Stimulated activated CD4-positive, alpha-beta T cell treated with anti-CD3 and anti-CD28 coated beads, Interleukin-15, amount 100 ng/mL, for 1 hour (primary cell): ENCODE data around the gene HEXIM2.

Experiments
- DNase-seq, 2 donors: peaks; one replicate each; pipeline ENCODE4 v3.0.0-alpha.2; 2020; ENCODE audit warnings: low read depth in 1 of 2, low spot score in 1 of 2

The HEXIM2 gene

DNA sequence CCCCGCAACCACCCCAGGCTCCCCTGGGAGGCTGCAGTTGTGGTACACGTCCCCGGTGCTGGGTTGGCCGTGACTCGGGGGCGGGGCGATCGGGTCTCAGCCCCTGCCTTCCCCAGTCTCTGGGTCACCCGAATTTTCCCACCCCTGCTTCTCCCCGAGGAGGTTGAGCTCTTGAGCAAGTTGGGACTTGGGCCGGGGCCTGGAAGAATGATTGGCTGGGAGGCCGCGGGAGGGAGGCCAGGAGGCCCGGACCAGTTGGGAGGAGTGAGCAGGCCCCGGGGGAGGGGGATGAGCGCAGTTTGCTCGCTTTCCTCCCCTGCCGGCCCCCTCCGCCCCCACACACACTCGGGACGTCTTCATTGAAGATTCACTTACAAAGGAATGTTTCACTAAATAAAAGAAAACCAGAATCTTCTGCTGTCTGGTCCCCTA lies 17.9 kb upstream of the HEXIM2 start:
- no peak for DNase-seq

DNA sequence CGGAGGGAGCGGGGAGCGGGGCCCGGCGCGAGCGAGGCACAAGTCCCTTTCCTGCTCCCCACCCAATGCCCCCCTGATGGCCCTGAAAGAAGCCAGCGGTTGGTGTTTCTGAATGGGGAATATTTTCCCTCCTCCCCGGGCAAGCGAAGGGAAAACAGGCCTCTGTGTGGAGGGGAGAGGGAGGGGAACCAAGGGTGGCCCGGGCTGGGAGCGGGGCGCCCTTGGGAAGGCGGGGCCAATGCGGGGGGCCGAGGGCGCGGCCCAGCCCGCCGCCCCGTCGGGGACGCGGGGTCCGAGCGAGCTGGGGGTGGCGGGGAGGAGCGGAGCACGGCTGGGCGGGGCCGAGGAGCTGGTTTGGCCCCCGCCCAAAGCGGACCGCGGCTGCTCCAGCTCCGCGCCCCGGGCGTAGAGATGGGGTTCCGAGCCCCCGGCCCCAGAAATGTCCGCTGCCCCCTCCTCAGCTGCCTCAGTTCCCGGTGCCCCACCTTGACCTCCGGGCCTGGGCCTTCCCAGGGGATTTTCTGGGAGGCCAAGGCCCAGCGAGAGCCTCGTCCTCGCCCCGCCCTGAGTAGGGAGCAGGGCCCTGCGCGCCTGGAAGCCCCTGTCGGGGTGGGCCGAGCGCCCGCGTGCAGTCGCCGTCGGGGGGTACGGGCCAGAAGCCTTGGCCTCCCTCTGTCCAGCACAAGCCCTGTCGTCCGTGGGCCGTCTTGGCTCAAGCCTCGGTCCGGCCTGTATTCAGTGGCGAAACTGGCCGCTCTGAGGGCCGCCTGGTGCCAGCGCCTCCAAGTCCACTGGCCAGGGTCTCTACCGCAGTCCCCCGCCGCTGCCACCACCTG lies 17.3 kb upstream of the HEXIM2 start:
- DNase-seq = no peak

DNA sequence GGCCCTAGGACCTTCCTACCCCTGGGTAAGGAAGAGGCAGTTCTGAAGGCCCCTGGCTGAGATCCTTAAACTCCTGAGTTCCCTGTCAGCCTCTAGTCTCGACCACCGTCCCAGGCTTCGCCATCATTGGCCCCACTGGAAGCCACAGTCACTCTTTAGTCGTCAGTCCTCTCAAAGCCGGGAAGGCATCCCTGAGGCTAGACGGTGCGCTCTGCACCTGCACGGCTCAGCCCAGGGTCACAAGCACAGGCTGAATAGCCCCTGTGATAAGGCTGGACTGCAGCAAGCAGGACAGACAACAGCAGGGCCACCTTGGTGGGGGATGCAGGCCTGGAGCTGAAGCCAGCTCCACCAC lies 16.7 kb upstream of the HEXIM2 start:
- DNase-seq = no peak

DNA sequence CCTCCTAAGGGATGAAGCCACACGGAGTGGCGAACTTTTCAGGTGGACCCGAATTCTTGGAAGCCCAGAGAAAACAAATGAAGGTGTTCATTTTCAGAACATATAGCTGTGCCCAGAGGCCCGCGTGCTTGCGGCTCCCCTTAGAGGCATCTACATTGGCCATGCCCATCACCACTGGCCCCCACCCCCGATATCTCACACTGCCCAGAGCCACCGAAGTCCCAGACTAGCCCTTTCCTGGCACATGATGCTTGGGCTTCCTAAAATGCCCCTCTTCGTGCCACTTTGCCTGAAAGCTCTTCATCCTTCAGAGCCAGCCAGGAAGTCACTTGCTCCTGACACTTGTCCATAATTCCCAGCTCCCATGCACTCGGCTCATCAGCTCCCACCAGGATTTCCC lies 15.5 kb upstream of the HEXIM2 start:
- DNase-seq = no peak

DNA sequence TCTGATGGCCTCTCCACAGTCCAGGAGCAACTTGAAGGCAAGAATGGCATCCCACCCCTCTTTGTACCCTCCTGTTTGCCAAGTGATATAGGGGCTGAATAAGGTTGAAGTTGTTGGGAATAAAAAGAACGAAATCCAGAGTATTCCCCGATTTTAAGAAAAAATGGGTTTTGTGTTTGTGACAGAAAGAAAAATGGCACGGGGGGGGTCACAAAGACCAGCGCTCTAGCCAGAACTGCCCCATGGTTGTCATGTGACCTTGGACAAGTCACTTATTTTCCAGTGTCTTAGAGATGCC lies 15.1 kb upstream of the HEXIM2 start:
- DNase-seq = no peak

DNA sequence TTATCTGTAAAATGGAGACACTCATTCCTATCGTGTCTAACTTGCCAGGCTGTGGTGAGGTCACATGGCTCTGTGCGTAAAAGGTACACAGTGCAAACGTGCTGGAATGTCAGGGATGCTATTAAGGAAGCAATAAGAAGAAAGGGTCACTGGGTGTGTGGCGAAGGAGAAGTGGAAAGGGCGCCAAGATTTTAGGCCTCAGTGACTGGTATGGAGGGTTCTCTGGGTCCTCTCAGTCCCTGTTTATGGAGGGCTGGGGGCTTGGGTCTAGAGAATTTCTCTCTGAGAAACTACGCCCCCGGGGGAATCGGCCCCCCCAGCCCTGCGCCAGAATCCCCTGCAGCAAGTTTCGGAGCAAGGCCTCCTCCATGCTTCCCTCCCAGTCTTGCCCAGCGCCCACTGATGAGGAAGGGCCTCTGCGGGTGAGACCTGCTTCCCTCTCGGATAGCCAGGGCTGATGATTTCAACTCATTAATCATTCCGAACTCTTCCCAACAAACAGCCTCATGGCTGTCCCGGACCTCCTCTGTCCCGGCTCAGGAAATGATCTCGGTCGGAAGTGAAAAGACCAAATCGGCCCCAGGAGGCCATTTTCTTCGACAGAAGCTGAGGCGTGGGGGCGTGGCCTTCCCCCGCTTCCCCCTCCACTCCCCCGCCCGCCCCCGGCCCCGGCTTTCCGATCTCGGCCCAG lies 14.6 kb upstream of the HEXIM2 start:
- DNase-seq = no peak

DNA sequence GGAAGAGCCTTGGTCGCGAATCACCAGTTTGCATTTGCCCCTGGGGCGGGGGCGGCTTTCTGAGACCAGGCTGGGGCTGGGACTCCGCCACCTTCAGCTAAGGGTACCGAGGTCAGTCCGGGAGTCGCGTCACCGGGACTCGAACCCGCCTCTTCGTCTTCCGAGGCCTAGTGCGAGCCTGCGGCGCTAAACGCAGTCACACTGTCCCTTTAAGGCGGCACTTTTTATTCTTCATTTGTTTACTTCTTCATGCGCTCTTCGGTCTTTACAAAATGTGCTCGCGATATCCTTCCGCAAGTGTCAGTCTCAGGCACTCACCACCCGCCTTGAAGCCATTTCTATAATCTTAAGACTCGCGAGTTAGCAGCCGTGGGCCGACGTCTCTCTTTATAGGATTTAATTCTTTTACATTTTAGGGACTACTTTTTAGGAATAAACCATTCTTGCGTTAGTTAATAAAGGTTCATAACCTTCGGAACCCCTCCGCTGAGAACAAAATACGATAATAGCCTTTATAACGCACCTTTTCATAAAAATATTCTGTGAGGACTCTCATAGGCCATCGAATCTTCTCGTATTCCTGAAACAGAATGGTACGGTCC lies 14.0 kb upstream of the HEXIM2 start:
- peak; percentile 53 to 69 for DNase-seq

DNA sequence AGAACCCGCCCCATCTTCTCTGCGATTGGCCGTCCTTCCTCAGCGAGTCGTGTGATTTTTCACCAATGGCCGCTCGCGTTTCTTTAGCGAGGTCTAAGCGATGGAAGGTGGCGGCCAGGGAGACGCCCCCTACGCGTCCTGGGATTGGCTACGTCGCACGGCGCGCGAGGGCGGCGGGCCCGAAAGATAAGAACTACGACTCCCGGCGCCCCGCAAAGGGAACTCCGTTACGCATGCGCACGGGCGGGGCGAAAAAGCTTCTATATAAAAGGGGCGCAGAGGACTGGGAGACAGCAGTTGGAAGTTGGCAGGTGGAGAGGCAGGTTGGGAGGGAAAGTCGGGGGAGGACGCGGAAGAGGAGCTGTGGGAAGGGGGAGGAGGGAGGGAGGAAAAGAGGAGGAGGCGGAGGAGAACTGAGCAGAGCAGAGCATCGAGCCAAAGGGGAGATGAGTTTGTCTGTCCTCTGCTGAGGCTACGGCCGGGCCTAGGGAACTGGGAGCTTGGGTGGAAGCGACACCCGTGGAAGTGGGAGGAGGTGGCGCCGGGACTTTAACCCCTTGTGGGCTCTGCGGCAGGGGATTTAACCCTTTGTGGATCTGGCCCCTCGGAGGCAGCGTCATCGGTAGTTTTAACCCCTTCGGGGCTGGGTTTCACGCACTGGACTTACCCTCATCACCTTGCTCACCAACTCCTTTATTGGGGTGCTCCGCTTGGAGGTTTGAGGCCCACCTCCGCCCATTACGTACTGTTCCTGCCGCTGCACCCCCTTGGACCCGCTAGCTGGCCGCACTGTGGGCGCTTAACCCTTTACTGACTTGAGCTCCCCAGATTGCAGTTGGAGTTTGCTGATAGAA lies 13.3 kb upstream of the HEXIM2 start, which contains the start of gene HEXIM1:
Gene HEXIM1, plus strand, starts transcription at position 293 of the 854 bp plus-strand sequence. CDS start 716 bp downstream, outside the sequence.
- peak; percentile 98 for DNase-seq

DNA sequence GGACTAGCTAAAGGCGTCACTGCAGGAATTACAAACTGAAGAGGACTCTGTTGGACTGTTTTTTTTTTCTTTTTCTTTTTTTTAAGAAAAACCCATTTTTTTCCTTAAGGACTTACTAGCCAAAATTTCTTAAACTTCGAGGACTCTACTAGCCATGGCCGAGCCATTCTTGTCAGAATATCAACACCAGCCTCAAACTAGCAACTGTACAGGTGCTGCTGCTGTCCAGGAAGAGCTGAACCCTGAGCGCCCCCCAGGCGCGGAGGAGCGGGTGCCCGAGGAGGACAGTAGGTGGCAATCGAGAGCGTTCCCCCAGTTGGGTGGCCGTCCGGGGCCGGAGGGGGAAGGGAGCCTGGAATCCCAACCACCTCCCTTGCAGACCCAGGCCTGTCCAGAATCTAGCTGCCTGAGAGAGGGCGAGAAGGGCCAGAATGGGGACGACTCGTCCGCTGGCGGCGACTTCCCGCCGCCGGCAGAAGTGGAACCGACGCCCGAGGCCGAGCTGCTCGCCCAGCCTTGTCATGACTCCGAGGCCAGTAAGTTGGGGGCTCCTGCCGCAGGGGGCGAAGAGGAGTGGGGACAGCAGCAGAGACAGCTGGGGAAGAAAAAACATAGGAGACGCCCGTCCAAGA lies 12.5 kb upstream of the HEXIM2 start:
- DNase-seq = peak; percentile 43 to 57

DNA sequence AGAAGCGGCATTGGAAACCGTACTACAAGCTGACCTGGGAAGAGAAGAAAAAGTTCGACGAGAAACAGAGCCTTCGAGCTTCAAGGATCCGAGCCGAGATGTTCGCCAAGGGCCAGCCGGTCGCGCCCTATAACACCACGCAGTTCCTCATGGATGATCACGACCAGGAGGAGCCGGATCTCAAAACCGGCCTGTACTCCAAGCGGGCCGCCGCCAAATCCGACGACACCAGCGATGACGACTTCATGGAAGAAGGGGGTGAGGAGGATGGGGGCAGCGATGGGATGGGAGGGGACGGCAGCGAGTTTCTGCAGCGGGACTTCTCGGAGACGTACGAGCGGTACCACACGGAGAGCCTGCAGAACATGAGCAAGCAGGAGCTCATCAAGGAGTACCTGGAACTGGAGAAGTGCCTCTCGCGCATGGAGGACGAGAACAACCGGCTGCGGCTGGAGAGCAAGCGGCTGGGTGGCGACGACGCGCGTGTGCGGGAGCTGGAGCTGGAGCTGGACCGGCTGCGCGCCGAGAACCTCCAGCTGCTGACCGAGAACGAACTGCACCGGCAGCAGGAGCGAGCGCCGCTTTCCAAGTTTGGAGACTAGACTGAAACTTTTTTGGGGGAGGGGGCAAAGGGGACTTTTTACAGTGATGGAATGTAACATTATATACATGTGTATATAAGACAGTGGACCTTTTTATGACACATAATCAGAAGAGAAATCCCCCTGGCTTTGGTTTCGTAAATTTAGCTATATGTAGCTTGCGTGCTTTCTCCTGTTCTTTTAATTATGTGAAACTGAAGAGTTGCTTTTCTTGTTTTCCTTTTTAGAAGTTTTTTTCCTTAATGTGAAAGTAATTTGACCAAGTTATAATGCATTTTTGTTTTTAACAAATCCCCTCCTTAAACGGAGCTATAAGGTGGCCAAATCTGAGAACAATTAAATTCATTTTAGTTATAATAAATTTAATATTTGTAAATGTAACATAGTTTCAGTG lies 11.7 kb upstream of the HEXIM2 start:
- DNase-seq = peak in 1 of 2 donors; percentile 24

DNA sequence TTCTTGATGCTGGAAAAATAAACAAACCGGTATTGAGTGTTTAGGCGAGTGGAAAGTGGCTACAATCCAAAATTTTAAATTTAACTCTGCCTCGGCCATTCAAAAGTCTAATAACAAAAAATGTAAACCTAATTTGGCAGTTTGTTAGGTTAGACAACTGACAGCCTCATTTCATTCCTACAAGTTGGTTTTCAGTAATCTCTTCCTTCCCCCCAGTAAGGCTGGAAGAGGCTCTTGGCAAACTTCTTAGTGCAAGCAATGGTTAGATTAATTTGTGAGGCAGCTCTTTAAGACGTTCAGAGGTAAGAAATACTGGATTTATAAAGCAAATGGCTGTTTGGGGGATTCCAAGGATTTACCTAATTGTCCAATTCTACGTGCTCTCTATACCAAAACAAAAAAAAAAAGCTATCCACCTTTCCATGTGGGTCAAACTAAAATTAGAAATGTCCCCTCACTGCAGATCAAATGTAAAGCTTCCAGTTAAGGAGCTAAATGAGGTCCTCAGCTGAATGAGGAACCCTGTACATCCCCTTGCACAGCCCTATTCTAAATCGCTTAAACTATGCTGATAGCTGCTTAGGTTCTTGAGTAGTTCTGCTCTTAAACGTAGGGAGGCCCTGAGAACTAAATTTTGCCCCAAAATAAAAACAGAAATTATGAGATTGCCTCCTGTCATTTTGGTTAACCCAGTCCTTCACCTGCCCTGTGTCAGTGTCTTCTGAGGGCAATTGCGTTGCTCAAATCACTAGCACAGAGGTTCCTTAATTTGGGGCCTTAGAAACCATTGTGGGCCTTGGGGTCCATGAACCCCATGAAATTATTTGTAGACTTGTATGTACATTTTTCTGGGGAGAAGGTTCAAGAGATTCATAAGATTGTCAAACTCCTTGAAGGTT lies 10.5 kb upstream of the HEXIM2 start:
- no peak for DNase-seq

DNA sequence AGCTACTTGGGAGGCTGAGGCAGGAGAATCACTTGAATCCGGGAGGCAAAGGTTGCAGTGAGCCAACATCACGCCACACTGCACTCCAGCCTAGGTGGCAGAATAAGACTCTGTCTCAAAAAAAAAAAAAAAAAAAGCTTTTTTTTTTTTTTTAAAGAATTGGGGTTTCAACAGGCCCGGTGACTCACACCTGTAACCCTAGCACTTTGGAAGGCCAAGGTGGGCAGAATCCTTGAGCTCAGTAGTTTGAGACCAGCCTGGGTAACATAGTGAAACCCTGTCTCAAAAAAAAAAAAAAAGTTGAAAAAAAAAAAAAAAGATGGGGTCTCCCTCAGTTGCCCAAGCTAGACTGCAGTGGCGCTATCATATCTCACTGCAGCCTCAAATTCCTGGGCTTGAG lies 6.6 kb upstream of the HEXIM2 start:
- DNase-seq = no peak

DNA sequence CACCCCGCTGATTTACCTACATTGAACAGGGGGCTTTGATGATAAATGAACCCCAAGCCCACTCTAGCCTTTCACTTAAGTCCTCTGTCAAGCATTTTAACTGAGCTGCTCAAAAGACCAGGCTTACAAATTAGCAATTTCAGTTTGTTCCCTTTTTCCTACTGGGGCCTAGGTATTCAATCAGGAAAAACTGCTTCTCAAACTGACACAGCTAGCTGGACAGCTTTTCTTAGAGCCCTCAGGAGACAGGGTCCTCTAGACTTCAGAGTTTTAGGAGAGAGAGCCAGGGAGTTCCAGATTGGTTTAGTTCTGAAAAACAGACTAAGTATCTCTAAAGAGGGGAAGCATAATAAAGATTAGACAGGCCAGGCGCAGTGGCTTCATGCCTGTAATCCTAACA lies 6.2 kb upstream of the HEXIM2 start:
- DNase-seq = no peak

DNA sequence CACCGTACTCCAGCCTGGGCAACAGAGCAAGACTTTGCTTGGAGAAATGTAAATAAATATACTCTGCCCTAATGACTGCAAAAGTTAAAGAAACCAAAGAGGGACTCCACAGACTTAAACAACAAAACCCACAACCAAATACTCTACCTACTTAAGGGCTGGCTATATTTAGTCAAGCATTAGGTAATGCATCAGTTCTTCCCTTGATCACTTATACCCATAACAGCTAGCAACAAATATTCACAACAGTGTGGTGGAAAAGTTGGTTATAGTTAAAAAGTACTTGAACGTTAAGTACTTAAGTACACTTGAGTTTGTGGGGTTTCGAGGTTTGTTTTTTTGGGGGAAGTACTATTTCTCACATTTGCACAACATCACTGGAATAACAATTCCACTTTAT lies 5.4 kb upstream of the HEXIM2 start:
- no peak for DNase-seq

DNA sequence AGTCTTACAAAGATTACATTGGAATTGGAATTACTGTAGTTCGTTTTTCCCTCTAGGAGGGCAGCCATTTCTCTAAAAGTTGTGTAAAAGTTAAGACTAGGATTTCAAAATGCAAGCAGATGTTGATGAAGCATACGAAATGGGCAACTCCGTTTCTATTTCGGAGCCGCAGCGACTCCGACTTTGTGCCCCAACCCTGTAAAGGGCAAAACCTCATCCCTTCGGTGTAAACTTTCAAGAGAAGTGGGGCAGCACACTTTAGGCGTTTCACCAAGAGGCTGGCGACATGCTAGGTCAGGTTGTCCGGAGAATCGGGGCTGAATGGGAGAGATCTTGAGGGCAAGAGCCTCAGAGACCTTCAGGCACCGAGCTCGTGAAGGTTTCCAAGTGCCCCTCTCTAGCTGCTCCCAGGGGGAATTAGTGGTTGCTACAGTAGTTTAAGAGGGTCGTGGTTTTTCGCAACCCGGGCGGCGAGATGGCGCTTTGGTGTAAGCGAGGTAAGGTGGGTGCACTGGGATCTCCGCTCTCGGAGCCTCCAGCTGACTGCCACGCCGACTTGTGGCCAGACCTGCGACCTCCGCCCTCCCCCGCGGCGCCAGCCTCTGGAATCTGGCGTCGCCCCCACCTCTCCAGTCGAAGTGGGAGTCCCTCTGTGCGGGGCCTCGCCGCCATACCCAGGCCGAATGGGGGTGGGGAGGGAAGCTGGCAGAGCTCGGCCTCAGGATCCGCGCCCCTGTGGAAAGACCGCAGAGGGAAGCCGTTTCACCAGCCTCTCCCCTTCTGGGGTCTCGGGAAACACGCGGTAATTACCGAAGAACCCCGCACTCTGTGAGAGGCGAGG lies 1.0 kb upstream of the HEXIM2 start:
- peak; percentile 47 to 48 for DNase-seq

DNA sequence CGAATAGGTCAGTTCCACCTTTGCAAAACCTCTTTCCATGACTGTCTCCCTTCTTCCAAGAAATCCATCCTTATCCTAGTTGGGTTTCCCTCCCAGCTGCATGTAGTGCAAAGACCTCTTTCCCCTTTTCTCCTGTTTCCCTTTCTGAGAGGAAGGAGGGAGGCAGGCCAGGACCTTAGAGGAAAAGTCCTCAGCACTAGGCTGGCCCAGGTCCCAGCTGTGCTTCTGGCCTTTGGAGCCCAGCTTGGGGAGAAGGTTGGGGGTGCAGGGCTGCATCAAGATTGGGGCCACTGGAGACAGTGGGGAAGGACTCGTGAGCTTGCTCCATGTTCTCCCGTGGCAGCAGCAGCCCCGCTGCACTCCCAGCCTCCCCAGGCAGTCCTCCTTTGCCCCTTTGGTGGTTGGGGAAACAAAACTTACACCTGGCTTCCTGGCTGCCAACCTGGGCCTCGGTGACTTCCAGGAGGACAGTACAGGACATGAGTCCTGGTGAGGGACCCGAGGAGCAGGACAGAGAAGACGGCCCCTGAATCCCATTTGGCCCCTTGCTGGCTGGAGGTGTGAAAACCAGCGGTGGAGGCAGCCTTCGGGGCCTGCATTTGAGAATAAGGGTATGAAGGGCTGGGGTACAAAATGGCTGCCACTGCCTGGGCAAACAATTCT lies 481 bp downstream of the HEXIM2 start:
- DNase-seq = no peak

DNA sequence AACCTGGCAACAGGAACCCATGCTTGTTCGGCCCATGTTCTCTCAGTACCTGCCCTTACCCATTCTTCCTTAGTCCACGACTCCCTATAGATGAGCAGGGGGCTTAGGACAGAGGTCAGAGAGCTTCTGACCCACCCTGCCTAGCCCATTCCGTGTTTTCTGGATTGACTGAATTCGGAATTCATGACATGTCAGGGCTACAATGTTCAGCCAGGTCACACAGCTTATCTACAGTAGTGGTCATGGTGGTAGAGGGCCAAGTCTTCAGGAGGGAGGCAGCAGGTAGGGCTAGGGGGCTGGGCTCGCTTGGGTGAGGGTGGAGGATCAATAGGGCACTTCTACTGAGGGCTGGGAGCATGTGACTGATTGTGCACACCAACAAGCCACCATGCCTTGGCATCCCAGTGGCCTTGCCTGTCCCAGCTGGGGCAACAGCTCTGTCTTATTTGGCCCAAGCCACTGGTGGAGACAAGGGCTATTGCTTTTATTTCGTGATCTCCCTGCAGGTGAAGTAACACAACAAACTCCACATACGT lies 3.1 kb downstream of the HEXIM2 start:
- DNase-seq = no peak
